A673 (cell line): Measurements from ENCODE around the gene TPM2. TPM values are rescaled to one million over a fixed set of nuclear protein-coding genes. Genes with fewer than 3 reads are reported as not detected.

Experiments used
- BruUV-seq: library from RNA; stranded (reverse); fragments of 400-500 nt; replicated peaks from 2 replicates; lab custom pipeline; 2021; lab: Mats Ljungman, UMichigan
- CTCF ChIA-PET: fragments of 300-600 bp; sonication (Branson Sonifier 250); formaldehyde crosslinking; loops from one replicate; lab custom pipeline; 2022; ENCODE audit warnings: antibody characterized with exemption; lab: Charles Lee
- POLR2A ChIA-PET: fragments of 300-600 bp; sonication (Branson Sonifier 250); formaldehyde crosslinking; loops from one replicate; lab custom pipeline; 2022; ENCODE audit warnings: antibody characterized with exemption; ENCODE audit not compliant: low non-redundant PET; lab: Charles Lee
- DNase-seq: peaks from one replicate; pipeline ENCODE4 v3.0.0-alpha.2; 2015; ENCODE audit warnings: low spot score
- H3K27ac ChIP-seq: fragments of 200-600 bp; sonication (generic); 2 replicates; pipeline ENCODE4 v1.5.1; 2016; ENCODE audit warnings: mixed run types, low read depth, mild to moderate bottlenecking, mixed read lengths, antibody characterized with exemption, low read length; ENCODE audit not compliant: poor library complexity, severe bottlenecking
- H3K27me3 ChIP-seq: fragments of 200-600 bp; sonication (generic); replicated peaks from 2 replicates; pipeline ENCODE4 v1.6.1; 2017; ENCODE audit warnings: mixed run types, low read depth, mild to moderate bottlenecking, mixed read lengths, antibody characterized with exemption, low read length; ENCODE audit not compliant: insufficient read depth, poor library complexity
- H3K36me3 ChIP-seq: fragments of 200-600 bp; sonication (generic); 2 replicates; pipeline ENCODE4 v1.6.1; 2016; ENCODE audit warnings: mixed run types, mild to moderate bottlenecking, mixed read lengths, antibody characterized with exemption, low read length; ENCODE audit not compliant: insufficient read depth, poor library complexity, severe bottlenecking
- H3K4me1 ChIP-seq: fragments of 200-600 bp; sonication (generic); 2 replicates; pipeline ENCODE4 v1.6.1; 2017; ENCODE audit warnings: mixed run types, mild to moderate bottlenecking, mixed read lengths, antibody characterized with exemption, low read length; ENCODE audit not compliant: insufficient read depth, poor library complexity, severe bottlenecking
- H3K4me3 ChIP-seq: fragments of 200-600 bp; sonication (generic); 2 replicates; pipeline ENCODE4 v1.5.1; 2016; ENCODE audit warnings: low read depth, mixed run types, mild to moderate bottlenecking, mixed read lengths, low read length; ENCODE audit not compliant: poor library complexity, severe bottlenecking
- H3K9me3 ChIP-seq: fragments of 200-600 bp; sonication (generic); 2 replicates; pipeline ENCODE4 v1.6.1; 2016; ENCODE audit warnings: mixed run types, low read depth, mild to moderate bottlenecking, mixed read lengths, antibody characterized with exemption, low read length; ENCODE audit not compliant: poor library complexity, severe bottlenecking
- EZH2 ChIP-seq: fragments of 200-600 bp; sonication (generic); IDR thresholded peaks from 2 replicates; pipeline ENCODE4 v1.6.1; 2017; ENCODE audit warnings: borderline replicate concordance, low read depth, mild to moderate bottlenecking, mixed read lengths, antibody characterized with exemption, low read length; ENCODE audit not compliant: poor library complexity, severe bottlenecking
- intact Hi-C: fragments of 100-400 bp; cut with micrococcal nuclease; formaldehyde crosslinking; loops from one replicate; pipeline ENCODE4 v1.10.0; 2022; ENCODE audit not compliant: unreplicated experiment
- total RNA-seq: library from RNA; stranded (reverse); gene quantifications from 2 replicates; pipeline ENCODE4 v1.2.3, GENCODE V29; 2021
- TF ChIP-seq, protein P1 (sequence below): fragments of 300-800, 200-600 bp; sonication (generic); conservative IDR thresholded peaks from 2 replicates; pipeline ENCODE4 v1.5.1; 2017; ENCODE audit warnings: low read depth, mild to moderate bottlenecking, antibody characterized with exemption, low read length, moderate library complexity, mixed read lengths

TPM2 gene
- total RNA-seq, 1 experiment from 2014 or later = 44.3 TPM

- Histone ChIP-seq H3K36me3 (no peaks in the 10 kb centered on the region), H3K4me3 (no peak overlapping the region), H3K27me3 (no peaks in the 10 kb centered on the region), H3K4me1 (peaks cover 2% of the 10 kb centered on the region), H3K9me3 (no peaks in the 10 kb centered on the region), H3K27ac (no peak overlapping the region)
- CTCF ChIA-PET = no interaction called here
- TF ChIP-seq, protein P1, sequence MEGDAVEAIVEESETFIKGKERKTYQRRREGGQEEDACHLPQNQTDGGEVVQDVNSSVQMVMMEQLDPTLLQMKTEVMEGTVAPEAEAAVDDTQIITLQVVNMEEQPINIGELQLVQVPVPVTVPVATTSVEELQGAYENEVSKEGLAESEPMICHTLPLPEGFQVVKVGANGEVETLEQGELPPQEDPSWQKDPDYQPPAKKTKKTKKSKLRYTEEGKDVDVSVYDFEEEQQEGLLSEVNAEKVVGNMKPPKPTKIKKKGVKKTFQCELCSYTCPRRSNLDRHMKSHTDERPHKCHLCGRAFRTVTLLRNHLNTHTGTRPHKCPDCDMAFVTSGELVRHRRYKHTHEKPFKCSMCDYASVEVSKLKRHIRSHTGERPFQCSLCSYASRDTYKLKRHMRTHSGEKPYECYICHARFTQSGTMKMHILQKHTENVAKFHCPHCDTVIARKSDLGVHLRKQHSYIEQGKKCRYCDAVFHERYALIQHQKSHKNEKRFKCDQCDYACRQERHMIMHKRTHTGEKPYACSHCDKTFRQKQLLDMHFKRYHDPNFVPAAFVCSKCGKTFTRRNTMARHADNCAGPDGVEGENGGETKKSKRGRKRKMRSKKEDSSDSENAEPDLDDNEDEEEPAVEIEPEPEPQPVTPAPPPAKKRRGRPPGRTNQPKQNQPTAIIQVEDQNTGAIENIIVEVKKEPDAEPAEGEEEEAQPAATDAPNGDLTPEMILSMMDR = no peak
- no peak for TF ChIP-seq EZH2
- no TSS peak for BruUV-seq
- intact Hi-C loops = no loop called here
- DNase-seq = no peak
- POLR2A ChIA-PET = no interaction called here
Observed at GRCh38 chr9:35651956-35652828, 37.5 kb downstream of the TPM2 start.

DNA sequence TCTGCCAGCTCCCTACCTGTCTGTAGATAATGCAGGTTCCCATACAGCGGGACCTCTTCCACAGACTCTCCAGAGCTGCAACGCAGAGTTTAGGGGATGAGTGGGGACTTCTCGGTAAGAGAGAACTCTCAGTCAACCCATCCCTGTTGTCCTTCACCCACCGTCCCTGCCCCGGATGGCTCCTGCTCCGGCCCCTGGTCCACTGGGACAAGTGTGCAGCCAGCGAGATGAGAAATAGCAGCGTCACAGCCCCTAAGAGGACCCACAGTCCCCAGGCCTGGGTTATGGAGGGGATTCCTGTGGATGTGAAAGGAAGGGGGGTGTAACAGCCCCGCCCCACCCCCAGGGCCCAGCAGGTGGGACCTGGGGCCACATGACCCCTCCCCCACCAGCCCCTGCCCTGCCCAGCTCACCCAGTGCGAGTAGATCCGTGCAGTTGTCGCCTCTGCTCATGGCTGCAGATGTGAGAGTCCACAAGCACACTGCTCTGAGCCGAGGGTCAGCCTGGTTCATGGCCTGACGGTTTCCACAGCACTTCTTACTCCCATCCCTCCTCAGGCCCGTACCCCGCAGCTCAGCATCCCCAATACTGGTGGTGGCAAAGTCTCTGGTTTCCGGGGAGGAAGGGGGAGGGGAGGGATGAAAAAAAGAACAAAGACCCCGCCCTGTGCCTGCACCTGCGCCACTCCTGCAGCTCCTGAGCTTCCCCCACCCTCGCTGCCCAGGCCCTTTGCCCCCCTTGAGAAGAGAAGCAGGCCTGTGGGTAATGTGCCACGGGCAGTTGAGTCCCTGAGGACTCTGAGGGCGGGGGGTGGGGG lies 39.2 kb downstream of the TPM2 start, which contains the start of gene SIT1:
Gene SIT1, minus strand, starts transcription at position 591 of the 818 bp plus-strand sequence. Its CDS starts 78 bp downstream, at position 513.
- ChIA-PET POLR2A (no interaction called here), CTCF (no interaction called here)
- Histone ChIP-seq H3K27ac (no peak within 1 kb of the TSS), H3K27me3 (no peaks in the 10 kb centered on the region), H3K9me3 (no peaks in the 10 kb centered on the region), H3K36me3 (no peaks in the 10 kb centered on the region), H3K4me3 (no peak within 1 kb of the TSS), H3K4me1 (peaks cover 4% of the 10 kb centered on the region)
- intact Hi-C loops = no loop called here
- no peak for DNase-seq
- no TSS peak for BruUV-seq
- TF ChIP-seq EZH2 = no peak
- TF ChIP-seq, protein P1 = no peak
